Body of pancreas (tissue), 4 donors: ENCODE measurements around the gene ANAPC10. TPM values are rescaled to one million over a fixed set of nuclear protein-coding genes. Genes with fewer than 3 reads are reported as not detected.
"Not testable (repeated sequence)": the region's sequence is repeated elsewhere in the genome, so short reads cannot be mapped to it uniquely, and the experiment has no call there.

Experiments
- ATAC-seq: fragments of 150-250 bp; one replicate; pipeline ENCODE4 v1.9.1; 2016
- DNase-seq, 4 donors: peaks; one replicate each; pipeline ENCODE4 v3.0.0-alpha.2; 2019
- H3K27ac ChIP-seq, 4 donors: fragments of 200-600 bp; sonication (generic); 1 replicate in 3 of 4; 2 replicates in 1 of 4; pipeline versions ENCODE4 v1.5.1 to v1.6.1; 2016 to 2019; ENCODE audit warnings: mild to moderate bottlenecking in 1 of 4, mixed read lengths in 1 of 4, moderate library complexity in 1 of 4
- H3K27me3 ChIP-seq, 2 donors: fragments of 200-600 bp; sonication (generic); one replicate each; pipeline ENCODE4 v1.6.0; 2016; ENCODE audit warnings: mild to moderate bottlenecking in 1 of 2
- H3K36me3 ChIP-seq, 2 donors: fragments of 200-600 bp; sonication (generic); replicated peaks in 1 of 2; 2 replicates each; pipeline ENCODE4 v1.5.1; 2016; ENCODE audit warnings: low read depth in 2 of 2; ENCODE audit not compliant: insufficient read depth in 1 of 2
- H3K4me1 ChIP-seq: fragments of 200-600 bp; sonication (generic); one replicate; pipeline ENCODE4 v1.6.0; 2016
- H3K4me3 ChIP-seq, 2 donors: fragments of 200-600 bp; sonication (generic); 1 replicate in 1 of 2; 2 replicates in 1 of 2; pipeline ENCODE4 v1.5.1; 2016 to 2019
- H3K9me3 ChIP-seq, 3 donors: fragments of 200-600 bp; sonication (generic); 1 replicate in 2 of 3; 2 replicates in 1 of 3; pipeline ENCODE4 v1.5.1; 2016
- CTCF ChIP-seq, 7 experiments: fragments of 450-650 bp in 4 of 7; fragments of 200-600 bp in 3 of 7; sonication (generic) in 3 of 7; IDR thresholded peaks; one replicate each; pipeline ENCODE4 v1.5.1; 2016 to 2019; ENCODE audit warnings: antibody characterized with exemption in 7 of 7
- POLR2A ChIP-seq, 3 donors: fragments of 450-650 bp; IDR thresholded peaks; one replicate each; pipeline ENCODE4 v1.6.1; 2016; ENCODE audit warnings: antibody characterized with exemption in 3 of 3, mild to moderate bottlenecking in 2 of 3
- WGBS, 2 donors: methylation state at CpG; one replicate each; pipeline ENCODE4 v1.1.5; 2017; 5-methylcytosine and 5-hydroxymethylcytosine counted together
- intact Hi-C: fragments of 100-400 bp; cut with DNase I; formaldehyde crosslinking; loops from one replicate; pipeline ENCODE4 v1.15.1; 2023
- total RNA-seq, 2 donors: library from RNA; depleted of rRNA; stranded (reverse); fragments of >200 nt; gene quantifications; one replicate each; pipeline ENCODE4 v1.1.0, GENCODE V29; 2016

The ANAPC10 gene
- total RNA-seq, 2 donors from 2014 or later: 6.6 to 10.9 TPM

- WGBS, 2 donors: 80 to 93% methylated on average over 6 of the region's 6 CpGs
- no peak for TF ChIP-seq POLR2A (IDR thresholded peaks at IDR 0.05)
- no peak for TF ChIP-seq CTCF (IDR thresholded peaks at IDR 0.05)
- intact Hi-C loops: no loop called here
These were observed 63.2 kb downstream of the ANAPC10 start for GRCh38 chr4:145034727-145035211.

GRCh38 chr4:145019346-145019745 is 78.7 kb downstream of the ANAPC10 start:
- H3K27me3 ChIP-seq: no peaks in the 10 kb centered on the region
- no peaks in the 10 kb centered on the region for H3K4me1 ChIP-seq
- TF ChIP-seq CTCF (IDR thresholded peaks at IDR 0.05) (no peak), POLR2A (IDR thresholded peaks at IDR 0.05) (no peak)
- no peak for ATAC-seq
- WGBS, 2 donors: 77 to 83% methylated on average over 1 of the region's 1 CpG
- H3K36me3 ChIP-seq: peaks cover 0 to 2% of the 10 kb centered on the region in 2 donors
- no peak overlapping the region for H3K4me3 ChIP-seq
- no peak for DNase-seq
- intact Hi-C loops: no loop called here
- no peak overlapping the region for H3K27ac ChIP-seq
- H3K9me3 ChIP-seq: no peaks in the 10 kb centered on the region

More at GRCh38 chr4:145034727-145035211, 63.2 kb downstream of the ANAPC10 start:
- H3K9me3 ChIP-seq: no peaks in the 10 kb centered on the region
- no peaks in the 10 kb centered on the region for H3K4me1 ChIP-seq
- ATAC-seq: no peak
- H3K27ac ChIP-seq: no peak overlapping the region
- H3K4me3 ChIP-seq: no peak overlapping the region
- no peak for DNase-seq
- H3K27me3 ChIP-seq: no peaks in the 10 kb centered on the region
- H3K36me3 ChIP-seq: peaks cover 0 to 1% of the 10 kb centered on the region in 2 donors

GRCh38 chr4:145014365-145014764 is 83.6 kb downstream of the ANAPC10 start:
- no peak for ATAC-seq
- intact Hi-C loops: no loop called here

GRCh38 chr4:145012841-145013240 is 85.2 kb downstream of the ANAPC10 start:
- Histone ChIP-seq H3K36me3 (no peaks in the 10 kb centered on the region), H3K9me3 (no peaks in the 10 kb centered on the region), H3K27ac (no peak overlapping the region), H3K4me1 (no peaks in the 10 kb centered on the region), H3K27me3 (no peaks in the 10 kb centered on the region), H3K4me3 (no peak overlapping the region)
- DNase-seq: no peak
- intact Hi-C loops: no loop called here
- no peak for ATAC-seq
- no peak for TF ChIP-seq POLR2A (IDR thresholded peaks at IDR 0.05)
- TF ChIP-seq CTCF (IDR thresholded peaks at IDR 0.05): no peak

More at GRCh38 chr4:145014365-145014764, 83.6 kb downstream of the ANAPC10 start:
- 96 to 100% methylated on average over 3 to 4 of the region's 4 CpGs for WGBS, 2 donors
- no peak overlapping the region for H3K4me3 ChIP-seq
- H3K9me3 ChIP-seq: no peaks in the 10 kb centered on the region
- no peaks in the 10 kb centered on the region for H3K36me3 ChIP-seq
- no peaks in the 10 kb centered on the region for H3K27me3 ChIP-seq
- H3K27ac ChIP-seq: no peak overlapping the region
- TF ChIP-seq CTCF (IDR thresholded peaks at IDR 0.05): no peak
- TF ChIP-seq POLR2A (IDR thresholded peaks at IDR 0.05): no peak
- H3K4me1 ChIP-seq: no peaks in the 10 kb centered on the region
- no peak for DNase-seq

- intact Hi-C loops: no loop called here
- DNase-seq (no peak), ATAC-seq (no peak)
- no peaks in the 10 kb centered on the region for H3K4me1 ChIP-seq
- H3K27ac ChIP-seq: no peak overlapping the region
- TF ChIP-seq POLR2A (IDR thresholded peaks at IDR 0.05): no peak
- no peak for TF ChIP-seq CTCF (IDR thresholded peaks at IDR 0.05)
- H3K9me3 ChIP-seq: no peaks in the 10 kb centered on the region
- H3K4me3 ChIP-seq: no peak overlapping the region
- H3K36me3 ChIP-seq: no peaks in the 10 kb centered on the region
- H3K27me3 ChIP-seq: no peaks in the 10 kb centered on the region
These were observed 86.4 kb downstream of the ANAPC10 start for GRCh38 chr4:145011636-145012035.

- H3K9me3 ChIP-seq, intact Hi-C loops, ATAC-seq, H3K36me3 ChIP-seq, DNase-seq, H3K4me1 ChIP-seq, H3K27ac ChIP-seq, H3K4me3 ChIP-seq, H3K27me3 ChIP-seq: not testable (repeated sequence)
- WGBS, 2 donors: 97 to 98% methylated on average over 6 of the region's 6 CpGs
These were observed 87.7 kb downstream of the ANAPC10 start for GRCh38 chr4:145010315-145010714.
